ENCODE results near the gene DCAF12. TPM values are rescaled to one million over a fixed set of nuclear protein-coding genes. Genes with fewer than 3 reads are reported as not detected.

Gene DCAF12
- total and polyA plus RNA-seq, 4 donors = 8.4 to 120 (median 16.0) TPM

- peaks cover 17 to 44% (median 37%) of the 10 kb centered on the region in 4 donors for H3K36me3 ChIP-seq (ENCODE audit: control insufficient read depth in 4 of 4, insufficient read depth in 3 of 4, low read depth in 1 of 4, low read length in 3 of 4)
These were observed 39.6 kb downstream of the DCAF12 start for GRCh38 chr9:34086864-34087263.

GRCh38 chr9:34085581-34086500 is 40.7 kb downstream of the DCAF12 start:
- TF ChIP-seq FOXA2 (IDR thresholded peaks at IDR 0.05) (no peak), GABPA (IDR thresholded peaks at IDR 0.05 in 1 of 2, conservative IDR thresholded peaks at IDR 0.05 in 1 of 2) (no peak), ZBTB33 (IDR thresholded peaks at IDR 0.05) (no peak)
- TF ChIP-seq, protein P1, sequence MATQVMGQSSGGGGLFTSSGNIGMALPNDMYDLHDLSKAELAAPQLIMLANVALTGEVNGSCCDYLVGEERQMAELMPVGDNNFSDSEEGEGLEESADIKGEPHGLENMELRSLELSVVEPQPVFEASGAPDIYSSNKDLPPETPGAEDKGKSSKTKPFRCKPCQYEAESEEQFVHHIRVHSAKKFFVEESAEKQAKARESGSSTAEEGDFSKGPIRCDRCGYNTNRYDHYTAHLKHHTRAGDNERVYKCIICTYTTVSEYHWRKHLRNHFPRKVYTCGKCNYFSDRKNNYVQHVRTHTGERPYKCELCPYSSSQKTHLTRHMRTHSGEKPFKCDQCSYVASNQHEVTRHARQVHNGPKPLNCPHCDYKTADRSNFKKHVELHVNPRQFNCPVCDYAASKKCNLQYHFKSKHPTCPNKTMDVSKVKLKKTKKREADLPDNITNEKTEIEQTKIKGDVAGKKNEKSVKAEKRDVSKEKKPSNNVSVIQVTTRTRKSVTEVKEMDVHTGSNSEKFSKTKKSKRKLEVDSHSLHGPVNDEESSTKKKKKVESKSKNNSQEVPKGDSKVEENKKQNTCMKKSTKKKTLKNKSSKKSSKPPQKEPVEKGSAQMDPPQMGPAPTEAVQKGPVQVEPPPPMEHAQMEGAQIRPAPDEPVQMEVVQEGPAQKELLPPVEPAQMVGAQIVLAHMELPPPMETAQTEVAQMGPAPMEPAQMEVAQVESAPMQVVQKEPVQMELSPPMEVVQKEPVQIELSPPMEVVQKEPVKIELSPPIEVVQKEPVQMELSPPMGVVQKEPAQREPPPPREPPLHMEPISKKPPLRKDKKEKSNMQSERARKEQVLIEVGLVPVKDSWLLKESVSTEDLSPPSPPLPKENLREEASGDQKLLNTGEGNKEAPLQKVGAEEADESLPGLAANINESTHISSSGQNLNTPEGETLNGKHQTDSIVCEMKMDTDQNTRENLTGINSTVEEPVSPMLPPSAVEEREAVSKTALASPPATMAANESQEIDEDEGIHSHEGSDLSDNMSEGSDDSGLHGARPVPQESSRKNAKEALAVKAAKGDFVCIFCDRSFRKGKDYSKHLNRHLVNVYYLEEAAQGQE (IDR thresholded peaks at IDR 0.05) = no peak
- DNase-seq (ENCODE audit: low spot score) = no peak
- Histone ChIP-seq H3K36me3 (ENCODE audit: control insufficient read depth in 4 of 4, insufficient read depth in 3 of 4, low read depth in 1 of 4, low read length in 3 of 4) (peaks cover 15 to 41% (median 33%) of the 10 kb centered on the region in 4 donors), H3K9me3 (ENCODE audit: control insufficient read depth in 4 of 4, low read length in 3 of 4) (no peaks in the 10 kb centered on the region), H3K4me1 (ENCODE audit: control insufficient read depth in 4 of 4, insufficient read depth in 4 of 4, low read length in 3 of 4) (no peaks in the 10 kb centered on the region), H3K9ac (ENCODE audit: low read depth in 1 of 2, low read length in 2 of 2) (no peak overlapping the region), H3K27ac (ENCODE audit: low read depth in 1 of 2, low read length in 2 of 2) (no peak overlapping the region), H3K27me3 (ENCODE audit: control insufficient read depth in 4 of 4, insufficient read depth in 4 of 4, low read length in 3 of 4) (no peaks in the 10 kb centered on the region), H3K4me3 (ENCODE audit: low read depth in 1 of 3, low read length in 3 of 3) (no peak overlapping the region)
- 95% methylated on average over 6 of the region's 6 CpGs for WGBS

More at GRCh38 chr9:34086864-34087263, 39.6 kb downstream of the DCAF12 start:
- H3K27ac ChIP-seq (ENCODE audit: low read depth in 1 of 2, low read length in 2 of 2) = no peak overlapping the region
- H3K27me3 ChIP-seq (ENCODE audit: control insufficient read depth in 4 of 4, insufficient read depth in 4 of 4, low read length in 3 of 4) = no peaks in the 10 kb centered on the region
- H3K4me3 ChIP-seq (ENCODE audit: low read depth in 1 of 3, low read length in 3 of 3) = no peak overlapping the region
- no peak for TF ChIP-seq RXRA (IDR thresholded peaks at IDR 0.05)
- no peak for TF ChIP-seq ZBTB33 (IDR thresholded peaks at IDR 0.05)
- H3K9me3 ChIP-seq (ENCODE audit: control insufficient read depth in 4 of 4, low read length in 3 of 4) = no peaks in the 10 kb centered on the region
- H3K9ac ChIP-seq (ENCODE audit: low read depth in 1 of 2, low read length in 2 of 2) = no peak overlapping the region
- DNase-seq (ENCODE audit: low spot score) = no peak
- H3K4me1 ChIP-seq (ENCODE audit: control insufficient read depth in 4 of 4, insufficient read depth in 4 of 4, low read length in 3 of 4) = no peaks in the 10 kb centered on the region

- H3K4me1 ChIP-seq (ENCODE audit: control insufficient read depth in 4 of 4, insufficient read depth in 4 of 4, low read length in 3 of 4) = no peaks in the 10 kb centered on the region
- TF ChIP-seq ZBTB33 (IDR thresholded peaks at IDR 0.05) = no peak
- no peak for TF ChIP-seq EGR1 (IDR thresholded peaks at IDR 0.05; ENCODE audit: low read depth in 2 of 2)
- TF ChIP-seq NR2F2 (IDR thresholded peaks at IDR 0.05) = peak; percentile 73
- TF ChIP-seq SP1 (IDR thresholded peaks at IDR 0.05) = peak; percentile 42
- no peak for TF ChIP-seq FOXA1 (IDR thresholded peaks at IDR 0.05)
- TF ChIP-seq RAD21 (IDR thresholded peaks at IDR 0.05) = no peak
- WGBS = 81% methylated on average over 1 of the region's 1 CpG
- peaks cover 11 to 37% (median 31%) of the 10 kb centered on the region in 4 donors for H3K36me3 ChIP-seq (ENCODE audit: control insufficient read depth in 4 of 4, insufficient read depth in 3 of 4, low read depth in 1 of 4, low read length in 3 of 4)
- no peaks in the 10 kb centered on the region for H3K9me3 ChIP-seq (ENCODE audit: control insufficient read depth in 4 of 4, low read length in 3 of 4)
- H3K27me3 ChIP-seq (ENCODE audit: control insufficient read depth in 4 of 4, insufficient read depth in 4 of 4, low read length in 3 of 4) = no peaks in the 10 kb centered on the region
- no peak for DNase-seq (ENCODE audit: low spot score)
- no peak overlapping the region for H3K27ac ChIP-seq (ENCODE audit: low read depth in 1 of 2, low read length in 2 of 2)
- no peak overlapping the region for H3K9ac ChIP-seq (ENCODE audit: low read depth in 1 of 2, low read length in 2 of 2)
- H3K4me3 ChIP-seq (ENCODE audit: low read depth in 1 of 3, low read length in 3 of 3) = no peak overlapping the region
These were observed 41.9 kb downstream of the DCAF12 start for GRCh38 chr9:34084562-34084961.

Measured in liver (tissue), 9 donors.